Measurements from ENCODE around the gene DPP6.

Gene DPP6

GRCh38 chr7:154781369-154782303, 729.4 kb downstream of the DPP6 start:
- no peak for TF ChIP-seq MAX (IDR thresholded peaks at IDR 0.05)
- TF ChIP-seq CREB1 (IDR thresholded peaks at IDR 0.05; ENCODE audit: low read depth): no peak
- no peak for TF ChIP-seq REST (IDR thresholded peaks at IDR 0.05; ENCODE audit: low read depth)
- TF ChIP-seq TCF12 (IDR thresholded peaks at IDR 0.05; ENCODE audit: low read depth): no peak
- TF ChIP-seq CEBPB (IDR thresholded peaks at IDR 0.05): no peak

GRCh38 chr7:154783281-154783909, 731.2 kb downstream of the DPP6 start:
- TF ChIP-seq RAD21 (IDR thresholded peaks at IDR 0.05; ENCODE audit: low read depth) (no peak), CEBPB (IDR thresholded peaks at IDR 0.05) (no peak), EP300 (IDR thresholded peaks at IDR 0.05; ENCODE audit: borderline replicate concordance) (no peak), MAX (IDR thresholded peaks at IDR 0.05) (no peak), TCF12 (IDR thresholded peaks at IDR 0.05; ENCODE audit: low read depth) (no peak), FOXM1 (IDR thresholded peaks at IDR 0.05; ENCODE audit: borderline replicate concordance, low read depth) (no peak), NFIC (IDR thresholded peaks at IDR 0.05) (no peak), EGR1 (IDR thresholded peaks at IDR 0.05) (no peak)

- no peak for TF ChIP-seq TAF1 (IDR thresholded peaks at IDR 0.05; ENCODE audit: low read depth)
- no peak for TF ChIP-seq ZBTB7A (IDR thresholded peaks at IDR 0.05; ENCODE audit: low read depth)
- no peak for TF ChIP-seq MAX (IDR thresholded peaks at IDR 0.05)
- TF ChIP-seq EP300 (IDR thresholded peaks at IDR 0.05; ENCODE audit: borderline replicate concordance): no peak
- no peak for TF ChIP-seq RAD21 (IDR thresholded peaks at IDR 0.05; ENCODE audit: low read depth)
- TF ChIP-seq EGR1 (IDR thresholded peaks at IDR 0.05): no peak
- TF ChIP-seq USF1 (IDR thresholded peaks at IDR 0.05): no peak
- TF ChIP-seq CREB1 (IDR thresholded peaks at IDR 0.05; ENCODE audit: low read depth): no peak
- TF ChIP-seq TEAD4 (IDR thresholded peaks at IDR 0.05): no peak
- TF ChIP-seq NFIC (IDR thresholded peaks at IDR 0.05): no peak
- TF ChIP-seq TCF12 (IDR thresholded peaks at IDR 0.05; ENCODE audit: low read depth): no peak
Measured at GRCh38 chr7:154785898-154786297, 733.7 kb downstream of the DPP6 start.

GRCh38 chr7:154789404-154789803, 737.2 kb downstream of the DPP6 start:
- TF ChIP-seq YY1 (IDR thresholded peaks at IDR 0.05; ENCODE audit: low read depth): no peak
- no peak for TF ChIP-seq EGR1 (IDR thresholded peaks at IDR 0.05)
- TF ChIP-seq CREB1 (IDR thresholded peaks at IDR 0.05; ENCODE audit: low read depth): no peak
- TF ChIP-seq FOXM1 (IDR thresholded peaks at IDR 0.05; ENCODE audit: borderline replicate concordance, low read depth): no peak
- TF ChIP-seq CEBPB (IDR thresholded peaks at IDR 0.05): no peak
- no peak for TF ChIP-seq TAF1 (IDR thresholded peaks at IDR 0.05; ENCODE audit: low read depth)
- TF ChIP-seq USF1 (IDR thresholded peaks at IDR 0.05): no peak
- no peak for TF ChIP-seq MAX (IDR thresholded peaks at IDR 0.05)
- TF ChIP-seq TCF12 (IDR thresholded peaks at IDR 0.05; ENCODE audit: low read depth): no peak

- TF ChIP-seq TEAD4 (IDR thresholded peaks at IDR 0.05) (no peak), FOXM1 (IDR thresholded peaks at IDR 0.05; ENCODE audit: borderline replicate concordance, low read depth) (no peak), USF1 (IDR thresholded peaks at IDR 0.05) (no peak), YY1 (IDR thresholded peaks at IDR 0.05; ENCODE audit: low read depth) (no peak)
Measured at GRCh38 chr7:154791611-154792010, 739.4 kb downstream of the DPP6 start.

- no peak for TF ChIP-seq FOXM1 (IDR thresholded peaks at IDR 0.05; ENCODE audit: borderline replicate concordance, low read depth)
- no peak for TF ChIP-seq NFIC (IDR thresholded peaks at IDR 0.05)
- TF ChIP-seq EP300 (IDR thresholded peaks at IDR 0.05; ENCODE audit: borderline replicate concordance): no peak
- TF ChIP-seq EGR1 (IDR thresholded peaks at IDR 0.05): no peak
- TF ChIP-seq REST (IDR thresholded peaks at IDR 0.05; ENCODE audit: low read depth): no peak
- no peak for TF ChIP-seq CREB1 (IDR thresholded peaks at IDR 0.05; ENCODE audit: low read depth)
- TF ChIP-seq TAF1 (IDR thresholded peaks at IDR 0.05; ENCODE audit: low read depth): no peak
- no peak for TF ChIP-seq MAX (IDR thresholded peaks at IDR 0.05)
- no peak for TF ChIP-seq YY1 (IDR thresholded peaks at IDR 0.05; ENCODE audit: low read depth)
- no peak for TF ChIP-seq CEBPB (IDR thresholded peaks at IDR 0.05)
- TF ChIP-seq TEAD4 (IDR thresholded peaks at IDR 0.05): no peak
- no peak for TF ChIP-seq ZBTB7A (IDR thresholded peaks at IDR 0.05; ENCODE audit: low read depth)
- TF ChIP-seq USF1 (IDR thresholded peaks at IDR 0.05): no peak
- no peak for TF ChIP-seq TCF12 (IDR thresholded peaks at IDR 0.05; ENCODE audit: low read depth)
Measured at GRCh38 chr7:154792436-154793055, 740.3 kb downstream of the DPP6 start.

All from Ishikawa (cell line).